Neural progenitor cell (in vitro differentiated cells): ENCODE results near the gene PGRMC2.
"Not testable (repeated sequence)": the region's sequence is repeated elsewhere in the genome, so short reads cannot be mapped to it uniquely, and the experiment has no call there.

Source experiments
- EZH2 ChIP-seq: fragments of 200-600 bp; sonication (generic); IDR thresholded peaks from 2 replicates; pipeline ENCODE4 v1.6.1; 2017; ENCODE audit warnings: antibody characterized with exemption, mild to moderate bottlenecking, moderate library complexity
- EZH2phosphoT487 ChIP-seq: fragments of 200-600 bp; sonication (generic); IDR thresholded peaks from 2 replicates; pipeline ENCODE4 v1.6.1; 2017; ENCODE audit warnings: antibody characterized with exemption
- TF ChIP-seq, protein P1 (sequence below): fragments of 200-600 bp; sonication (generic); IDR thresholded peaks from 2 replicates; pipeline ENCODE4 v1.5.1; 2017; ENCODE audit warnings: antibody characterized with exemption, mild to moderate bottlenecking

DNA sequence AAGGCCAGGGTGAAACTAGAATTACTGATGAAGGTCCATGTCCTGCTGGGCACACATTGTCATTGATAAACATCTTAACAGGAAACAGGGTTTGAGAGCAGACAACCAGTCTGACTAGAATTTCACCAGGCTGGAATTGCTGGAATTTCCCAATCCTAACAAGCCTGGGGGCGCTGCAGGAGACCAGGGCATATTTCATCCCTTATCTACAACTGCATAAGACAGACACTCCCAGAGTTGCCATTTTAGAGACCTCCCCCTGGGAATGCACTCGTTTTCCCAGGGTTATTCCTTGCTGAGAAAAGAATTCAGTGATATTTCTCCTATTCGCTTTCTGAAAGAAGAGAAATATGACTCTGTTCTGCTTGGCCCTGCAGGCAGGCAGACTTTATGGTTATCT, 22.1 kb downstream of the PGRMC2 start:
- TF ChIP-seq, protein P1, sequence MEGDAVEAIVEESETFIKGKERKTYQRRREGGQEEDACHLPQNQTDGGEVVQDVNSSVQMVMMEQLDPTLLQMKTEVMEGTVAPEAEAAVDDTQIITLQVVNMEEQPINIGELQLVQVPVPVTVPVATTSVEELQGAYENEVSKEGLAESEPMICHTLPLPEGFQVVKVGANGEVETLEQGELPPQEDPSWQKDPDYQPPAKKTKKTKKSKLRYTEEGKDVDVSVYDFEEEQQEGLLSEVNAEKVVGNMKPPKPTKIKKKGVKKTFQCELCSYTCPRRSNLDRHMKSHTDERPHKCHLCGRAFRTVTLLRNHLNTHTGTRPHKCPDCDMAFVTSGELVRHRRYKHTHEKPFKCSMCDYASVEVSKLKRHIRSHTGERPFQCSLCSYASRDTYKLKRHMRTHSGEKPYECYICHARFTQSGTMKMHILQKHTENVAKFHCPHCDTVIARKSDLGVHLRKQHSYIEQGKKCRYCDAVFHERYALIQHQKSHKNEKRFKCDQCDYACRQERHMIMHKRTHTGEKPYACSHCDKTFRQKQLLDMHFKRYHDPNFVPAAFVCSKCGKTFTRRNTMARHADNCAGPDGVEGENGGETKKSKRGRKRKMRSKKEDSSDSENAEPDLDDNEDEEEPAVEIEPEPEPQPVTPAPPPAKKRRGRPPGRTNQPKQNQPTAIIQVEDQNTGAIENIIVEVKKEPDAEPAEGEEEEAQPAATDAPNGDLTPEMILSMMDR, result not testable (repeated sequence)
- not testable (repeated sequence) for TF ChIP-seq EZH2, EZH2phosphoT487
